GM12878 (cell line): ENCODE measurements around the gene CACUL1. TPM values are rescaled to one million over a fixed set of nuclear protein-coding genes. Genes with fewer than 3 reads are reported as not detected.
A peak's percentile ranks its signal among the peaks of the same experiment; 100 is the strongest.

Source experiments
- ATAC-seq: fragments of 200-7000 bp; cut with Tn5 transposase; 3 replicates; pipeline ENCODE4 v1.9.1; 2020; ENCODE audit warnings: mild to moderate bottlenecking, moderate library complexity
- BruUV-seq: library from RNA; stranded (reverse); fragments of 400-500 nt; replicated peaks from 2 replicates; lab custom pipeline; 2021; lab: Mats Ljungman, UMichigan
- CTCF ChIA-PET: fragments of 300-600 bp; sonication (Branson Sonifier 250); formaldehyde crosslinking; extraction: SDS; loops from one replicate; lab custom pipeline; 2021; ENCODE audit warnings: inconsistent platforms; lab: Yijun Ruan, JAX
- POLR2A ChIA-PET: fragments of 350-600 bp; formaldehyde crosslinking; extraction: SDS; loops from one replicate; lab custom pipeline; 2021; ENCODE audit warnings: inconsistent platforms; lab: Charles Lee
- RAD21 ChIA-PET: fragments of 300-600 bp; sonication (Branson Sonifier 250); formaldehyde crosslinking; loops from one replicate; lab custom pipeline; 2023; ENCODE audit warnings: antibody characterized with exemption; ENCODE audit not compliant: unreplicated experiment; lab: Charles Lee
- SMC1A ChIA-PET: fragments of 300-600 bp; sonication (Branson Sonifier 250); formaldehyde crosslinking; loops from one replicate; lab custom pipeline; 2023; ENCODE audit not compliant: unreplicated experiment, uncharacterized antibody; lab: Charles Lee
- DNase-seq: peaks from one replicate; pipeline ENCODE4 v3.0.0-alpha.2; 2011; ENCODE audit warnings: low read depth, low spot score
- FAIRE-seq: peaks from 3 replicates; lab custom pipeline; 2011; peaks lifted over from hg19 to GRCh38; lab: Jason Lieb, UNC
- H2AFZ ChIP-seq: 2 replicates; pipeline ENCODE4 v1.6.0; 2011; ENCODE audit warnings: low read depth, low read length, control low read depth; ENCODE audit not compliant: control insufficient read depth
- H3K27ac ChIP-seq: 2 replicates; pipeline ENCODE4 v1.5.1; 2011; ENCODE audit warnings: control low read depth; ENCODE audit not compliant: control insufficient read depth, insufficient read depth
- H3K27me3 ChIP-seq, 2 experiments: replicated peaks in 1 of 2; 2 replicates each; pipeline versions ENCODE4 v1.6.0 to v1.6.1; 2011; ENCODE audit warnings: low read length in 1 of 2; ENCODE audit not compliant: control insufficient read depth in 2 of 2, insufficient read depth in 2 of 2
- H3K36me3 ChIP-seq, 2 experiments: 2 replicates each; pipeline ENCODE4 v1.5.1; 2011; ENCODE audit warnings: low read length in 1 of 2; ENCODE audit not compliant: control insufficient read depth in 2 of 2, insufficient read depth in 2 of 2
- H3K4me1 ChIP-seq: 2 replicates; pipeline ENCODE4 v1.6.1; 2011; ENCODE audit warnings: mild to moderate bottlenecking, low read length, moderate library complexity, mixed read lengths; ENCODE audit not compliant: control insufficient read depth, insufficient read depth
- H3K4me2 ChIP-seq: 2 replicates; pipeline ENCODE4 v1.6.0; 2011; ENCODE audit warnings: control low read depth; ENCODE audit not compliant: control insufficient read depth, insufficient read depth
- H3K4me3 ChIP-seq: fragments of 200-600 bp; sonication (generic); 2 replicates; pipeline ENCODE4 v1.5.1; 2016
- H3K79me2 ChIP-seq: 2 replicates; pipeline ENCODE4 v1.6.0; 2011; ENCODE audit warnings: low read length; ENCODE audit not compliant: control insufficient read depth, insufficient read depth
- H3K9ac ChIP-seq: 2 replicates; pipeline ENCODE4 v1.8.0; 2011; ENCODE audit warnings: low read length, control low read depth, mixed read lengths; ENCODE audit not compliant: control insufficient read depth, insufficient read depth
- H3K9me3 ChIP-seq: replicated peaks from 3 replicates; pipeline ENCODE4 v1.5.1; 2011; ENCODE audit warnings: mild to moderate bottlenecking, low read length; ENCODE audit not compliant: control insufficient read depth, insufficient read depth
- H4K20me1 ChIP-seq: 2 replicates; pipeline ENCODE4 v1.6.0; 2011; ENCODE audit not compliant: control insufficient read depth, insufficient read depth
- BMI1 ChIP-seq: fragments of 450-650 bp; IDR thresholded peaks from 2 replicates; pipeline ENCODE4 v1.6.1; 2016; ENCODE audit warnings: mild to moderate bottlenecking, moderate library complexity, borderline replicate concordance
- RAD21 ChIP-seq: IDR thresholded peaks from 2 replicates; pipeline ENCODE4 v1.6.1; 2011; ENCODE audit warnings: mild to moderate bottlenecking, low read depth, low read length, moderate library complexity; ENCODE audit not compliant: insufficient read depth
- SMC3 ChIP-seq: IDR thresholded peaks from 2 replicates; pipeline ENCODE4 v1.6.1; 2011; ENCODE audit warnings: low read length, improper control_type of control experiment, borderline replicate concordance
- WGBS: methylation state at CpG from one replicate; pipeline ENCODE4 v1.1.6; 2016; ENCODE audit warnings: low lambda C conversion rate; ENCODE audit not compliant: insufficient replicate concordance, insufficient coverage; ENCODE audit errors: missing lambda C conversion rate; 5-methylcytosine and 5-hydroxymethylcytosine counted together
- in situ Hi-C: fragments of 300-500 bp; cut with MboI; formaldehyde crosslinking; loops from 9 replicates; pipeline ENCODE4 v1.14.3; 2018; ENCODE audit warnings: mixed read lengths
- intact Hi-C: fragments of 100-400 bp; cut with micrococcal nuclease; formaldehyde crosslinking; loops from one replicate; pipeline ENCODE4 v1.14.2; 2022; ENCODE audit not compliant: unreplicated experiment
- polyA plus RNA-seq, 11 experiments: library from polyadenylated mRNA; depleted of rRNA in 4 of 11; unstranded in 6 of 11; stranded (reverse) in 5 of 11; fragments of >200 nt; fragmentation: Nextera tagmentation in 4 of 11; fragmentation: Illumina TruSeq in 1 of 11; extraction: Ambion mirVana in 4 of 11; extraction: Trizol in 1 of 11; gene quantifications; 1 replicate in 1 of 11; 2 replicates in 10 of 11; pipeline versions ENCODE4 v1.2.1 to v1.2.3, GENCODE V29; 2011 to 2016; ENCODE audit warnings: inconsistent platforms in 2 of 11, missing spikeins in 2 of 11, low read depth in 1 of 11
- total RNA-seq, 4 experiments: library from RNA; depleted of rRNA in 3 of 4; stranded (reverse); fragments of >200 nt in 3 of 4; fragmentation: Illumina TruSeq in 1 of 4; extraction: Trizol in 1 of 4; gene quantifications; 2 replicates each; pipeline versions ENCODE4 v1.2.1 to v1.2.3, GENCODE V29; 2013 to 2021
- TF ChIP-seq, protein P1 (sequence below), 3 experiments: IDR thresholded peaks in 2 of 3; conservative IDR thresholded peaks in 1 of 3; 2 replicates each; pipeline ENCODE4 v1.5.1; 2011; ENCODE audit warnings: low read depth in 3 of 3, low read length in 3 of 3, mild to moderate bottlenecking in 3 of 3, control low read depth in 2 of 3, moderate library complexity in 2 of 3, inconsistent platforms in 1 of 3, mixed read lengths in 1 of 3; ENCODE audit not compliant: control insufficient read depth in 2 of 3, insufficient read depth in 1 of 3; ENCODE audit errors: extremely low read depth in 1 of 3

The CACUL1 gene
- total and polyA plus RNA-seq, 10 of the 15 experiments (the other 5 are each of a cell fraction or from before 2014, with no cell fraction given), result 7.4 to 23.2 (median 13.0) TPM

DNA sequence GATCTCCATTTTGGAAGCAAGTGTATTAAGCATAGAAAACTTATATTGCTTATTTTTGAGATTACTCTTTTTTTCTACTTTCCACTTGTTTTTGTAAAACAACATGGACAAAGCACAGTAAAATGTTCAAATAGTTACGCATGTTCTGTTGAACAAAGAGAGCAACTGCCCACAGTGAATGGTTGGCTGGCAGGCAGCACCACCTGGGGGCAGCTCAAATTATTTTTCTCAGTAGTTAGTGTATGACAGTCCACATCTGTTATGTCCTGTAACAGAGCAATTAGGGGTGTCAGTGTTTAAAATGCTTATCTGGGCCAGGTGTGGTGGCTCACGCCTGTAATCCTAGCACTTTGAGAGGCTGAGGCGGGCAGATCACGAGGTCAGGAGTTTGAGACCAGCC lies 46.1 kb upstream of the CACUL1 start:
- no peak overlapping the region for H3K9ac ChIP-seq
- no peaks in the 10 kb centered on the region for H3K79me2 ChIP-seq
- H3K9me3 ChIP-seq, result no peaks in the 10 kb centered on the region
- H3K36me3 ChIP-seq, result no peaks in the 10 kb centered on the region
- BruUV-seq, result no TSS peak
- DNase-seq (no peak), ATAC-seq (peak; percentile 69), FAIRE-seq (no peak)
- in situ Hi-C loops, result loop anchor here (10.0 kb wide), 1 partner anchor 236 kb away; no protein-coding TSS in a partner anchor
- ChIA-PET SMC1A (interaction anchor here (1.0 to 1.8 kb wide), 3 partner anchors 16 to 232 kb away, joined by 3 to 5 read pairs (median 5); no protein-coding TSS in a partner anchor), CTCF (interaction anchor here (0.7 to 4.5 kb wide), 4 partner anchors 17 to 234 kb away, joined by 3 to 29 read pairs (median 4); no protein-coding TSS in a partner anchor), POLR2A (no interaction called here), RAD21 (interaction anchor here (1.8 kb wide), 1 partner anchor 232 kb away, joined by 6 read pairs; no protein-coding TSS in a partner anchor)
- no peaks in the 10 kb centered on the region for H3K4me1 ChIP-seq
- intact Hi-C loops, result loop anchor here (1.0 kb wide), 1 partner anchor 233 kb away; no protein-coding TSS in a partner anchor
- no peak overlapping the region for H3K27ac ChIP-seq
- H2AFZ ChIP-seq, result no peak overlapping the region
- peaks cover 0 to 5% of the 10 kb centered on the region in 2 experiments; a peak in 2 of 4 replicates for H3K27me3 ChIP-seq
- WGBS, result 35% methylated on average over 4 of the region's 4 CpGs
- H3K4me2 ChIP-seq, result no peak overlapping the region
- H3K4me3 ChIP-seq, result no peak overlapping the region
- TF ChIP-seq BMI1 (no peak), SMC3 (peak; percentile 53; the same call in 1 of the 2 replicates), RAD21 (peak; percentile 64)
- TF ChIP-seq, protein P1, sequence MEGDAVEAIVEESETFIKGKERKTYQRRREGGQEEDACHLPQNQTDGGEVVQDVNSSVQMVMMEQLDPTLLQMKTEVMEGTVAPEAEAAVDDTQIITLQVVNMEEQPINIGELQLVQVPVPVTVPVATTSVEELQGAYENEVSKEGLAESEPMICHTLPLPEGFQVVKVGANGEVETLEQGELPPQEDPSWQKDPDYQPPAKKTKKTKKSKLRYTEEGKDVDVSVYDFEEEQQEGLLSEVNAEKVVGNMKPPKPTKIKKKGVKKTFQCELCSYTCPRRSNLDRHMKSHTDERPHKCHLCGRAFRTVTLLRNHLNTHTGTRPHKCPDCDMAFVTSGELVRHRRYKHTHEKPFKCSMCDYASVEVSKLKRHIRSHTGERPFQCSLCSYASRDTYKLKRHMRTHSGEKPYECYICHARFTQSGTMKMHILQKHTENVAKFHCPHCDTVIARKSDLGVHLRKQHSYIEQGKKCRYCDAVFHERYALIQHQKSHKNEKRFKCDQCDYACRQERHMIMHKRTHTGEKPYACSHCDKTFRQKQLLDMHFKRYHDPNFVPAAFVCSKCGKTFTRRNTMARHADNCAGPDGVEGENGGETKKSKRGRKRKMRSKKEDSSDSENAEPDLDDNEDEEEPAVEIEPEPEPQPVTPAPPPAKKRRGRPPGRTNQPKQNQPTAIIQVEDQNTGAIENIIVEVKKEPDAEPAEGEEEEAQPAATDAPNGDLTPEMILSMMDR (IDR thresholded peaks at IDR 0.05 in 2 of 3, conservative IDR thresholded peaks at IDR 0.05 in 1 of 3; ENCODE audit: control insufficient read depth in 2 of 3, extremely low read depth in 1 of 3, insufficient read depth in 1 of 3, low read depth in 3 of 3, low read length in 3 of 3), result peak; percentile 28 to 62 (median 43); a peak in 4 of 6 replicates
- no peaks in the 10 kb centered on the region for H4K20me1 ChIP-seq
